Brain pericyte (primary cell): ENCODE data around the gene ITCH.
"Not testable (repeated sequence)": the region's sequence is repeated elsewhere in the genome, so short reads cannot be mapped to it uniquely, and the experiment has no call there.

ENCODE experiments used
- DNase-seq: peaks from one replicate; pipeline ENCODE4 v3.0.0-alpha.2; 2012; ENCODE audit warnings: low read depth, low spot score

Gene ITCH

DNA sequence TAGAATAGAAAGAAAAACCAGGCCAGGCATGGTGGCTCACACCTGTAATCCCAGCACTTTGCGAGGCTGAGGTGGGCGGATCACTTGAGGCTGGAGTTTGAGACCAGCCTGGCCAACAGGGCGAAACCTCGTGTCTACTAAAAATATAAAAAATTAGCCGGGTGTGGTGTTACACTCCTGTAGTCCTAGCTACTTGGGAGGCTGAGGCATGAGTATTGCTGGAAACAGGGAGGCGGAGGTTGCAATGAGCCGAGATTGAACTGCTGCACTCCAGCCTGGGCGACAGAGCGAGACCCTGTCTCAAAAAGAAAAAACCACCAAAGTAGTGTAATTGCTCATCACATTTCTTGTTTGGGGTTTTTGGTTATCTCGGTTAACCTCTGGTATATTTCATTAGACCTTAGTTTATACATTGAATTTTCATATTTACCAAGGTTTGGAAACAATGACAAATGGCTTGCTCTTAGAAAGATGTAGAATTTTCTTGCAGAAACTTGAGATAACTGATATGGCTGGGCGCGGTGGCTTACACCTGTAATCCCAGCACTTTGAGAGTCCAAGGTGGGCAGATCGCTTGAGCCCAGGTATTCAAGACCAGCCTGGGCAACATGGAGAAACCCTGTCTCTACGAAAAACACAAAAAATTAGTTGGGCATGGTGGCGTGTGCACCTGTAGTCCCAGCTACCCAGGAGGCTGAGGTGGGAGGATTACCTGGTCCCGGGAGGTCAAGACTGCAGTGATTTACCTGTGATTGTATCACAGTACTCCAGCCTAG lies 14.2 kb downstream of the ITCH start:
- no peak for DNase-seq

- no peak for DNase-seq
These were observed 19.1 kb downstream of the ITCH start for GRCh38 chr20:34382174-34382573.

DNA sequence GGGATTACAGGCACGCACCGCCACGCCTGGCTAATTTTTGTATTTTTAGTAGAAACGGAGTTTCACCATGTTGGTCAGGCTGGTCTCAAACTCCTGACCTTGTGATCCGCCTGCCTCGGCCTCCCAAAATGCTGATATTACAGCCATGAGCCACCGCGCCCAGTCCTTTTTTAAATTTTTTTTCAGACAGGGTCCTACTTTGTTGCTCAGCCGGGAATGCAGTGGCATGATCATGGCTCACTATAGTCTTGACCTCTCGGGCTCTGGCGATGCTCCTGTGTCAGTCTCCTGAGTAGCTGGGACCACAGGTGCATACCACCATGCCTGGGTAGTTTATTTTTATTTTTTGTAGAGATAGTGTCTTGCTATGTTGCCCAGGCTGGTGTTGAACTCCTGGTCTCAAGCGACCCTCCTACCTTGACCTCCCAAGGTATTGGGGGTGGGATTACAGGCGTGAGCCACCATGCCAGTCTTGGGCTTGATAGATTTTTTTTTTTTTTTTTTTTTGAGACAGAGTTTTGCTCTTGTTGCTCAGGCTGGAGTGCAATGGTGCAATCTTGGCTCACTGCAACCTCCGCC lies 19.9 kb downstream of the ITCH start:
- not testable (repeated sequence) for DNase-seq

DNA sequence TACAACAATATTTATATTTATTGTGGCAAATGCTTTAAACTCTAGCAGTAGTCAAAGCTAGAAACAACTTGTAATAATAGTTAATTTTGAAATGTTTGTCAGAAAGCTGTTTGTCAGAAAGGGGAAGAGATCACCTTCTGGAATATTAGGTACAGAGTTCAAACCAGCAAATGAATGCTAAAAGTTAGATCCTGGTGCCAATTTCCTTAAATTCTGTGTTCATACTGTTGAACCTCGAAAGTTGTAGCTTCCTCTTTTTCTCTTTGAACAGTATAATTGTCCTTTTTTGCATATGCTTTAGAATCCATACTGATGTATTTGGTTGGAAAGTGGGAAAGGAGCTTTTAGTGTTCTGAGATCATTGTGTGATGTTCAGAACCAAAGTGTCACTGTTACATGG lies 22.4 kb downstream of the ITCH start:
- no peak for DNase-seq

DNA sequence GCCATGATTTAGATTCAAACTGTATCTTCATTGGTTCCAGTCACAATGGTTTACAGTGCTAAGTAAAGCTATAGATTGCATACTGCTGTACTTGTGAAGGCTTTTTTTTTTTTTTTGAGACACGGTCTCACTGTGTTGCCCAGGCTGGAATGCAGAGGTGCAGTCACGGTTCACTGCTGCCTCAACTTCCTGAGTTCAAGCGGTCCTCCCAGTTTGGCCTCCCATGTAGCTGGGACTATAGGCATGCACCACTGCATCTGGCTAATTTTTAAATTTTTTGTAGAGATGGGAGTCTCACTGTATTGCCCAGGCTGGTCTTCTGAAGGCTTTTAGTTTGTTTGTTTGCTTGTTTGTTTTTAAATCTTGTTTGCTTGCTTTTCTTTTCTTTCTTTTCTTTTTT lies 24.9 kb downstream of the ITCH start:
- DNase-seq = no peak

DNA sequence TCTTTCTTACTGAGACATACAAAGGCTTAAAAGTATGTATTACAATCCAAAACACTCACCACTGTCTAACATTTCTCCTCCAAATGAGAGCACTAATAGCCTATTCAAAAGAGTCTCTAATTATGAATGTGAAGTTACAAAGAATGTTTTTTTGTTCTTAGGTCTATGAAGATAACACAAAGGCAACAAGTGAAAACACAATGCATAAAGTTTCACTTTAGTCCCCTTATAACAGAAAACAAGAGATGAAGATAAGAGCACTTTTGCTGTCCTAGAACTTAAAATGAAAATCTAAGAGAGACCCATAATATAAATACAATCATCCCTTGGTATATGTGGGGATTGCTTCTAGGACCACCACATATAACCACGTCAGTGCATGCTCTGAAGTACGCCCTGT lies 25.6 kb downstream of the ITCH start:
- no peak for DNase-seq

DNA sequence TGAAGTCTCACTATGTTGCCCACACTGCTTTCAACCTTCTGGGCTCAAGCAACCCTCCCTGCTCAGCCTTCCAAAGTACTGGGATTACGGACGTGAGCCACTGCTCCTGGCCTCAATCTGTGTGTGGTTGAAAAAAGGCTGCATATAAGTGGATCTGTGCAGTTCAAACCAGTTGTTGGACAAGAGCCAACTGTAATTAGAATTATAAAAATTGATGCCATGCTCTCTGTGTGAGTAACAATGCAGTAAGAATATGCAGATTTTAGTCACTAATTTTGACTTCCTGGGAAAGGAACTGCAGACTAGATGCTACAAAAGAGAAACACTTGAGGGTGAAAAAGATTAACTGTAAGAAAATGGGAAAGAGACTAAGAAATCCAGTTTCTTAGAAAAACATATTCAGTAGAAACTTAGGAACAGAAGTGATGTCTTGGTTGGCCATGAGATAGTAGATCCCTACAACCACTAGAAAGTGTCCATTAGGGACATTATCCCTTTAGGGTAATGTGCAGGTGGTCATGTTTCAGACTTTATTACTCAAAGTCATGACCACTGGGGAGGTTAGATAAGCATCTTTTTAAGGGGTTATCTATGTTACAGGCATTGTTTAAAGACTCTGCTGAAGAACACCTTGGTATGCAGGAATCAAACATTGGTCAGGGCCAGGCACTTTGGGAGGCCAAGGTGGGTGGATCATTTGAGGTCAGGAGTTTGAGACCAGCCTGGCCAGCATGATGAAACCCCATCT lies 26.3 kb downstream of the ITCH start:
- DNase-seq = no peak

- no peak for DNase-seq
These were observed 27.0 kb downstream of the ITCH start for GRCh38 chr20:34389954-34390555.

DNA sequence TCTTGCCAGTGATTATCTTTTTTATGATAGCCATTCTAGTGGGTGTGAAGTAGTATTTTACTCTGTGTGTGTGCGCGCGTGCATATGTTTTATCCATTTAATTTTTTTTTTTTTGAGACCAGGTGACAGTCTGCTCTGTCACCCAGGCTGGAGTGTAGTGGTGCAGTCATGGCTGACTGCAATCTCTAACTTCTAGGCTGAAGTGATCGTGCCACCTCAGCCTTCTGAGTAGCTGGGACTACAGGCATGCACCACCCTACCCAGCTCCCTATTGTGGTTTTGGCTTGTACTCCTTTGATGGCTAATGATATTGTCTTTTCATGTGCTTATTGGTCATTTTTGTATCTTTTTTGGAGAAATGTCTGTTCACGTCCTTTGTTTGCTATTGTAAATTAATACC lies 33.3 kb downstream of the ITCH start:
- no peak for DNase-seq

DNA sequence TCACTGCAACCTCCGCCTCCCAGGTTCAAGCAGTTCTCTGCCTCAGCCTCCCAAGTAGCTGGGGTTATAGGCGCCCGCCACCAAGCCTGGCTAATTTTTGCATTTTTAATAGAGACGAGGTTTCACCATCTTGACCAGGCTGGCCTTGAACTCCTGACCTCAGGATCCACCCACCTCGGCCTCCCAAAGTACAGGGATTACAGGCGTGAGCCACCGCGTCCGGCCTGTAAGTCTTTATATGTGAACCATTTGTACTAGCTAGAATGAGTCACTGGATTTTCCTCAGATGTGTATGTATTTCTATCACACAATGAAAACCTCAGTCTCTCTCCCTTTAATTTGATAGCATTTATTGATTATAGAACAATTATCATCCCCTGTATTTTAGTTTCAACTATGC lies 34.0 kb downstream of the ITCH start:
- DNase-seq = no peak

- peak; percentile 11 for DNase-seq
These were observed 37.7 kb downstream of the ITCH start for GRCh38 chr20:34400776-34401175.

DNA sequence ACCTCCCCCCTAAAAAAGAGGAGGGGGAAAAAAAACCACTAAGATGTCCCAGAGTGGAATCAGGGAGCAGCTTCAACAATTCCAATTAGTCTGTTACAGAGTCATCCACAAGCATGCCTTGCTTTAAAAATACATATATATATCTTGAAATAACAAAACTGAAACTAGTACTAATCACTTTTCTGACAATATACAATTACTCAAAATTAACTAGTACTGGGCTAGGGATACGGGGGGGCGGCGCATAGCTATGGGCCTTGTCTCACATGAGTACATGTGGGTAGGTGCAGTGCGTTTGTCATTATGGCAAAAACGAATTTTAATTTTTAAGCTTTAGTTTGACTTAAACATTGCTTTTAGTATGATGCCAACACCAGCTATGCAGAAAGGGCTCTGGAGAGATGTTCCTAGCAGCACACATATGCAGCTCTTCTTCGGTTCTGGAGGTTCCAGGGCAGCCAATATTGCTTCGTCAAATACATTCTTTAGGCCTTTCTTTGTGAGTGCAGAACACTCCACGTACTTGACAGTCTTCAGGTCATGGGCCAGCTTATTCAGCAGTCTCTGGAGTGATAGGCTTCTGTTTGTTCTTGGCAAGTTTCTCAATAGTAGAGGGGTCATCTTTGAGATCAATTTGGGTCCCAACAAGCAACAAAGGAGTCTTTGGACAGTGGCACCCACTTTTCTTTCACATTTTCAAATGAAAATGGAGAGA lies 38.8 kb downstream of the ITCH start:
- DNase-seq = no peak

GRCh38 chr20:34402461-34402860 lies 39.4 kb downstream of the ITCH start:
- DNase-seq = no peak

GRCh38 chr20:34403063-34403827 lies 40.2 kb downstream of the ITCH start:
- DNase-seq = no peak

DNA sequence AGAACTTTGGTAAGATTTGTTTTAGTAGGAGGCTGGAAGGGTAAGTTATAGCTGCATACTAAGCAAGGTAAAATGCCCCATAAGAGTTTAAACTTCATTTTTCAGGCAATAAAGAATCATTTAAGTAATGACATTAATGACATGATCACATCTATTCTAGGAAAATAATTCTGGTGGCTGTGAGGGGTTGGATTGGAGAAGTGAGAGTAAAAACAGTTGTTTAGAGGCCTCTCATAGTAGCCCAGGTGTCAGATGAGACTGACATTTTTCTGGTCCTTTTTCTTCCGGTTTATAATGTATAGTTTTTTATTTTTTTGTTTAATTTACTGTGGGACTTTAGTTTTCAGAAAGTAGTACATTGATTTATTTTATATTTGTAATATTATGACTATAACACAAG lies 40.8 kb downstream of the ITCH start:
- DNase-seq = no peak

DNA sequence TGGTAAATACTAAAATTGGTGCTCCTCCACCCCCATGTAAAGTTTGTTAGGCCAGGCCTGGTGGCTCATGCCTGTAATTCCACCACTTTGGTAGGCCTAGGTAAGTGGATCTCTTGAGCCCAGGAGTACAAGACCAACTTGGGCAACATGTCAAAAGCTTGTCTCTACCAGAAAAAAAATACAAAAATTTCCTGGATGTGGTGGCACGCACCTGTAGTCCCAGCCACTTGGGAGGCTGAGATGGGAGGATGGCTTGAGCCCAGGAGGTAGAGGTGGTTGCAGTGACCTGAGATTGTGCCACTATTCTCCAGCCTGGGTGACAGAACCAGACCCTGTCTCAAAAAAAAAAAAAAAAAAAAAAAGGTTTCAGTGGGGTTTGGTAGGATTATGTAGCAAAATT lies 41.7 kb downstream of the ITCH start:
- no peak for DNase-seq

DNA sequence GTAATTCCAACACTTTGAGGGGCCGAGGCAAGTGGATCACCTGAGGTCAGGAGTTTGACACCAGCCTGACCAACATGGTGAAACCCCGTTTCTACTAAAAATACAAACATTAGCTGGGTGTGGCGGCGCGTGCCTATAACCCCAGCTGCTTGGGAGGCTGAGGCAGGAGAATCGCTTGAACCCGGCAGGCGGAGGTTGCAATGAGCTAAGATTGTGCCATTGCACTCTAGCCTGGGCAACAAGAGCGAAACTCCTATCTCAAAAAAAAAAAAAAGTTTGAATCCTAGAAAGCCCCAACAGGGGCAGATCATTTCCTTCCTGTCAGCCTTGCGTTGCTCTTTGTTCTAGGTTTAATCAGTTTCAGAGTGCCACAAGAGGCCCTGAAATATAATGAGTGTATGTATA lies 42.2 kb downstream of the ITCH start:
- not testable (repeated sequence) for DNase-seq

- DNase-seq = not testable (repeated sequence)
These were observed 42.9 kb downstream of the ITCH start for GRCh38 chr20:34405942-34406341.

DNA sequence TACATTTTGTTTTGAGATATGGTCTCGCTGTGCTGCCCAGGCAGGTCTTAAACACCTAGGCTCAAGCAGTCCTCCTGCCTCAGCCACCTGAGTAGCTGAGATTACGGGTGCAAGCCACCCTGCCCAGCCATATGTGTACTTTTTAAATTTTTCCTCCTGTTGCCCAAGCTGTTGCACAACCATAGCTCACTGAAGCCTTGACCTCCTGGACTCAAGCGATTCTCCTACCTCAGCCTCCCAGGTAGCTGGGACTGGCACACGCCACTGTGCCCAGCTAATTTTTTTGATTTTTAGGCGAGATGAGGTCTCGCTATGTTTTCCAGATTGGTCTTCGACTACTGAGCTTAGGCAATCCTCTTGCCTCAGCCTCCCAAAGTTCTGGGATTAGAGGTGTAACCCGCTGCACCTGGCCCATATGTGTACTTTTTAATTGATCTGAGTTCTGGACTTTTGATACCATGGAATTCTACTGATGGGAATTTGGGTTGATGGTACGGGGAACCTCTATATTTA lies 44.9 kb downstream of the ITCH start:
- no peak for DNase-seq

DNA sequence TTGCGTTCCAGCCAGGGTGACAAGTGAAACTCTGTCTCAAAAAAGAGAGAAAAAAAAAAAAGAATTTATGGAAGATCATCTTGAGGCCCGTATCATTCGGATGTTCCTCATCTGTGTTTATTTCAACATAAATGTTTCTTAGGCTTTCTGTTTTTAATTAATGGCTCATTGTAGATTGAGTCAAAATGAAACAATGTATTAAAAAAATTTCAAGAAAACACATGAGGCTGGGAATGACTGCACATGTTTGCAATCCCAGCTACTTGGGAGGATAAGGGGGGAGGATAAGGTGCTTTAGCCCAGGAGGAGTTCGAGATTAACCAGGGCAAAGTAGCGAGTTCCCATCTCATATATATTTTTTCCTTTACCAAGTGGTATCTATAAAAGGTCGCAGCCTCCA lies 47.3 kb downstream of the ITCH start:
- no peak for DNase-seq

DNA sequence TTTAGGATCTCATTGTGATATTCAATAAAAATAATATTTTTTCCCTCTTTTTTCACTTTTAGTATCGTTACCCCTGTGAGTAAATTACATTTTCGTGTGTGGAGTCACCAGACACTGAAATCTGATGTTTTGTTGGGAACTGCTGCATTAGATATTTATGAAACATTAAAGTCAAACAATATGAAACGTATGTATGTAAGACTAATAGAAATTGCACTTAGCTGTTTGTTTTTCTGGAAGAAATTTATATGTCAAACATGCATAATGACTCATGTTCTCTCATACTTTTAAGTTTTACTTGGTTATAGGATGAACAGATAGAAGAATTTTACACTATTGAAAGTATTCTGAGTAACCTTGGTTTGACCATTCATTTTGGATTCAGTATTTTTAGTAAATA lies 49.4 kb downstream of the ITCH start:
- DNase-seq = no peak
